Measurements from ENCODE around the gene METTL27.

- TF ChIP-seq CTCF (IDR thresholded peaks at IDR 0.05; ENCODE audit: insufficient read depth, low read length) (no peak), REST (IDR thresholded peaks at IDR 0.05; ENCODE audit: insufficient replicate concordance, low read depth) (no peak), GABPA (IDR thresholded peaks at IDR 0.05; ENCODE audit: low read depth) (no peak), SPI1 (IDR thresholded peaks at IDR 0.05; ENCODE audit: borderline replicate concordance, low read depth) (no peak), POLR2AphosphoS5 (IDR thresholded peaks at IDR 0.05; ENCODE audit: low read depth) (no peak)
Measured at GRCh38 chr7:73860859-73861258, 18.5 kb upstream of the METTL27 start, which contains the start of gene TMEM270.
